Mucosa of descending colon (tissue), 3 donors: ENCODE results near the gene FRRS1. TPM values are rescaled to one million over a fixed set of nuclear protein-coding genes. Genes with fewer than 3 reads are reported as not detected.
A peak's percentile ranks its signal among the peaks of the same experiment; 100 is the strongest.

Source experiments
- ATAC-seq: fragments of 200-7000 bp; cut with Tn5 transposase; one replicate; pipeline ENCODE4 v1.9.1; 2020; ENCODE audit warnings: mild to moderate bottlenecking, moderate library complexity
- DNase-seq, 3 donors: peaks; one replicate each; pipeline ENCODE4 v3.0.0-alpha.2; 2020
- H3K36me3 ChIP-seq: fragments of 200-600 bp; one replicate; pipeline ENCODE4 v1.8.0; 2021; ENCODE audit warnings: low read depth, mild to moderate bottlenecking
- H3K4me1 ChIP-seq: fragments of 200-600 bp; one replicate; pipeline ENCODE4 v1.8.0; 2021; ENCODE audit warnings: low read depth, mild to moderate bottlenecking
- H3K4me3 ChIP-seq: fragments of 200-600 bp; one replicate; pipeline ENCODE4 v1.8.0; 2021; ENCODE audit warnings: mild to moderate bottlenecking
- H3K9me3 ChIP-seq: fragments of 200-600 bp; one replicate; pipeline ENCODE4 v1.8.0; 2021; ENCODE audit warnings: mild to moderate bottlenecking
- CTCF ChIP-seq: fragments of 200-600 bp; IDR thresholded peaks from one replicate; pipeline ENCODE4 v1.8.0; 2022; ENCODE audit warnings: antibody characterized with exemption, mild to moderate bottlenecking
- intact Hi-C, 2 donors: fragments of 100-400 bp; cut with DNase I in 1 of 2; cut with micrococcal nuclease in 1 of 2; formaldehyde crosslinking; loops; one replicate each; pipeline versions ENCODE4 v1.11.0 to v1.11.1; 2022; cut with DNase I, micrococcal nuclease
- long read RNA-seq, 2 donors: library from polyadenylated mRNA; unstranded; transcript quantifications; one replicate each; pipeline ENCODE4 v2.0.0, GENCODE V29; 2019 to 2021
- total RNA-seq, 3 donors: library from RNA; stranded (reverse); fragmentation: NEBNext Ultra II Directional in 2 of 3; extraction: Animal tissue kit (Norgen Biotek cat#: 25700) in 2 of 3; gene quantifications; one replicate each; pipeline versions ENCODE4 v1.2.1 to v1.2.4, GENCODE V29; 2021 to 2023
- donor health status: DM: no; HTN: no; CAD: no; lungs with moderate emphysema.
- donor health status: DM: no; HTN: no; CAD: no.
- donor health status: DM: no; HTN: yes; CAD: no.

Gene FRRS1
- 10 to 100 TPM in 2 of 3 donors, 1 to 10 TPM in 1; 8.4 to 38.0 (median 17.6) TPM for total RNA-seq
- long read RNA-seq, donor 1, partial matches to known transcripts = 2 of 4 reads
- long read RNA-seq, donor 1, other reads (novel, unspliced or antisense) = 0 of 4 reads
- long read RNA-seq, donor 2, partial matches to known transcripts = 1 of 2 reads
- long read RNA-seq, donor 2, other reads (novel, unspliced or antisense) = 1 of 2 reads

- Histone ChIP-seq H3K4me3 (peak within 1 kb of the TSS; percentile 25), H3K36me3 (no peaks in the 10 kb centered on the region), H3K4me1 (no peaks in the 10 kb centered on the region), H3K9me3 (no peaks in the 10 kb centered on the region)
- intact Hi-C loops = no loop called here
- peak; percentile 51 to 84 (median 61) for DNase-seq
- no peak for TF ChIP-seq CTCF
- ATAC-seq = peak; percentile 97
Measured at GRCh38 chr1:99766378-99766800, at the start of gene FRRS1. FRRS1 (minus strand) TSS chr1:99766635; CDS start chr1:99748768, 17,867 bp downstream.

GRCh38 chr1:99814373-99814900, 48.0 kb upstream of the FRRS1 start:
- intact Hi-C loops = no loop called here
- TF ChIP-seq CTCF = no peak

GRCh38 chr1:99811747-99812146, 45.3 kb upstream of the FRRS1 start:
- intact Hi-C loops = no loop called here
- Histone ChIP-seq H3K4me3 (no peak overlapping the region), H3K36me3 (no peaks in the 10 kb centered on the region), H3K4me1 (no peaks in the 10 kb centered on the region), H3K9me3 (no peaks in the 10 kb centered on the region)
- no peak for DNase-seq
- TF ChIP-seq CTCF = no peak
- ATAC-seq = no peak

More at GRCh38 chr1:99814373-99814900, 48.0 kb upstream of the FRRS1 start:
- DNase-seq = no peak
- no peak overlapping the region for H3K4me3 ChIP-seq
- no peaks in the 10 kb centered on the region for H3K4me1 ChIP-seq
- no peaks in the 10 kb centered on the region for H3K36me3 ChIP-seq
- no peaks in the 10 kb centered on the region for H3K9me3 ChIP-seq
- ATAC-seq = no peak

GRCh38 chr1:99811075-99811474, 44.6 kb upstream of the FRRS1 start:
- Histone ChIP-seq H3K4me3 (no peak overlapping the region), H3K36me3 (no peaks in the 10 kb centered on the region), H3K9me3 (no peaks in the 10 kb centered on the region), H3K4me1 (no peaks in the 10 kb centered on the region)
- ATAC-seq = peak; percentile 48
- intact Hi-C loops = no loop called here
- TF ChIP-seq CTCF = no peak
- DNase-seq = no peak

GRCh38 chr1:99808391-99809115, 42.1 kb upstream of the FRRS1 start:
- H3K4me1 ChIP-seq = no peaks in the 10 kb centered on the region
- DNase-seq (peak in 1 of 3 donors; percentile 66), ATAC-seq (peak; percentile 94)
- no peak overlapping the region for H3K4me3 ChIP-seq
- peak; percentile 32 for TF ChIP-seq CTCF
- intact Hi-C loops = loop anchor here in 1 of 2 donors (10.0 kb wide), 1 partner anchor 646 kb away; no protein-coding TSS in a partner anchor
- no peaks in the 10 kb centered on the region for H3K36me3 ChIP-seq
- H3K9me3 ChIP-seq = no peaks in the 10 kb centered on the region
